Breast epithelium (tissue), 3 donors: Measurements from ENCODE around the gene GLDN.

Experiments used
- CTCF ChIP-seq, 3 donors: fragments of 450-650 bp; IDR thresholded peaks; one replicate each; pipeline ENCODE4 v1.5.1; 2016 to 2017; ENCODE audit warnings: antibody characterized with exemption in 3 of 3, mild to moderate bottlenecking in 3 of 3, moderate library complexity in 3 of 3
- POLR2A ChIP-seq: fragments of 450-650 bp; IDR thresholded peaks from one replicate; pipeline ENCODE4 v1.6.1; 2016; ENCODE audit warnings: antibody characterized with exemption, mild to moderate bottlenecking, moderate library complexity
- POLR2AphosphoS5 ChIP-seq, 3 donors: sonication (generic); formaldehyde crosslinking; IDR thresholded peaks; one replicate each; pipeline ENCODE4 v1.6.1; 2017; ENCODE audit warnings: antibody characterized with exemption in 3 of 3

- TF ChIP-seq CTCF (IDR thresholded peaks at IDR 0.05) = no peak
- no peak for TF ChIP-seq POLR2A
- no peak for TF ChIP-seq POLR2AphosphoS5 (IDR thresholded peaks at IDR 0.05)
These were observed 20.1 kb upstream of the GLDN start for GRCh38 chr15:51321316-51321715.
